A549 (cell line): ENCODE results near the gene DEUP1. TPM values are rescaled to one million over a fixed set of nuclear protein-coding genes. Genes with fewer than 3 reads are reported as not detected.
"Not testable (repeated sequence)": the region's sequence is repeated elsewhere in the genome, so short reads cannot be mapped to it uniquely, and the experiment has no call there.

ENCODE experiments used
- ATAC-seq, 2 experiments: fragments of 200-7000 bp in 1 of 2; fragments of >200 bp in 1 of 2; cut with Nextera tagmentation in 1 of 2; cut with Tn5 transposase in 1 of 2; 3 replicates each; pipeline versions ENCODE4 v1.8.0 to v1.9.1; 2018 to 2020; ENCODE audit warnings: mild to moderate bottlenecking in 1 of 2, moderate library complexity in 1 of 2
- CTCF ChIA-PET: fragments of 300-600 bp; sonication (Branson Sonifier 250); formaldehyde crosslinking; extraction: SDS; loops from one replicate; lab custom pipeline; 2021; ENCODE audit warnings: antibody characterized with exemption, inconsistent platforms; lab: Yijun Ruan, JAX
- POLR2A ChIA-PET: fragments of 350-600 bp; formaldehyde crosslinking; extraction: SDS; loops from one replicate; lab custom pipeline; 2021; ENCODE audit warnings: antibody characterized with exemption, inconsistent platforms; lab: Yijun Ruan, JAX
- DNase-seq, 2 experiments: peaks; one replicate each; pipeline versions ENCODE4 v3.0.0 to v3.0.0-alpha.2; 2011 to 2016; ENCODE audit warnings: low read depth in 1 of 2, low spot score in 1 of 2
- FAIRE-seq: peaks from 2 replicates; lab custom pipeline; 2011; peaks lifted over from hg19 to GRCh38; lab: Jason Lieb, UNC
- H3K27ac ChIP-seq, 2 experiments: fragments of >200 bp; sonication (Bioruptor Twin); formaldehyde crosslinking; 3 replicates each; pipeline ENCODE4 v1.5.1; 2016 to 2017
- H3K4me1 ChIP-seq: fragments of >200 bp; sonication (Bioruptor Twin); formaldehyde crosslinking; 3 replicates; pipeline ENCODE4 v1.6.1; 2016
- H3K4me2 ChIP-seq: fragments of >200 bp; sonication (Bioruptor Twin); formaldehyde crosslinking; 3 replicates; pipeline ENCODE4 v1.6.1; 2016
- H3K4me3 ChIP-seq: fragments of >200 bp; sonication (Bioruptor Twin); formaldehyde crosslinking; 3 replicates; pipeline ENCODE4 v1.5.1; 2016
- H3K9me3 ChIP-seq: fragments of >200 bp; sonication (Bioruptor Twin); formaldehyde crosslinking; 3 replicates; pipeline ENCODE4 v1.6.1; 2016
- BHLHE40 ChIP-seq: IDR thresholded peaks from 2 replicates; pipeline ENCODE4 v1.6.1; 2012; ENCODE audit warnings: low read depth, low read length, inconsistent platforms
- CBX2 ChIP-seq: fragments of 200-600 bp; sonication (generic); IDR thresholded peaks from 2 replicates; pipeline ENCODE4 v1.6.1; 2016; ENCODE audit warnings: low read depth, mild to moderate bottlenecking, borderline replicate concordance
- CEBPB ChIP-seq, 2 experiments: fragments of >200 bp in 1 of 2; sonication (Bioruptor Twin) in 1 of 2; formaldehyde crosslinking in 1 of 2; IDR thresholded peaks; 2 replicates each; pipeline ENCODE4 v1.6.1; 2012 to 2016
- CHD4 ChIP-seq: fragments of 200-600 bp; sonication (generic); IDR thresholded peaks from 2 replicates; pipeline ENCODE4 v1.6.1; 2016; ENCODE audit warnings: antibody characterized with exemption, mild to moderate bottlenecking, borderline replicate concordance
- ESRRA ChIP-seq: fragments of 150-350 bp; IDR thresholded peaks from 2 replicates; pipeline ENCODE4 v1.6.1; 2014; ENCODE audit warnings: mild to moderate bottlenecking, low read length, borderline replicate concordance
- FOSB ChIP-seq: fragments of 250-450 bp; sonication (Bioruptor Pico); IDR thresholded peaks from 2 replicates; pipeline ENCODE4 v1.5.0; 2020; ENCODE audit warnings: mild to moderate bottlenecking, moderate library complexity
- GATA3 ChIP-seq: IDR thresholded peaks from 2 replicates; pipeline ENCODE4 v1.6.1; 2012; ENCODE audit warnings: borderline replicate concordance
- HOXA7 ChIP-seq: fragments of 250-450 bp; sonication (Bioruptor Pico); IDR thresholded peaks from 2 replicates; pipeline ENCODE4 v1.5.0; 2020; ENCODE audit warnings: mild to moderate bottlenecking, moderate library complexity
- JUN ChIP-seq, 2 experiments: fragments of >200 bp; sonication (Bioruptor Twin); formaldehyde crosslinking; IDR thresholded peaks; 2 replicates in 1 of 2; 3 replicates in 1 of 2; pipeline ENCODE4 v1.6.1; 2016 to 2017
- JUNB ChIP-seq: fragments of >200 bp; sonication (Bioruptor Twin); formaldehyde crosslinking; IDR thresholded peaks from 2 replicates; pipeline ENCODE4 v1.6.1; 2016
- MAZ ChIP-seq: fragments of 150-350 bp; IDR thresholded peaks from 2 replicates; pipeline ENCODE4 v1.6.1; 2014; ENCODE audit warnings: antibody characterized with exemption, low read depth, low read length, borderline replicate concordance
- NPAS2 ChIP-seq: fragments of 250-450 bp; sonication (Bioruptor Pico); IDR thresholded peaks from 2 replicates; pipeline ENCODE4 v1.8.0; 2022; ENCODE audit warnings: mild to moderate bottlenecking, moderate library complexity, borderline replicate concordance
- NR3C1 ChIP-seq: fragments of >200 bp; sonication (Bioruptor Twin); formaldehyde crosslinking; IDR thresholded peaks from 3 replicates; pipeline ENCODE4 v1.6.1; 2017
- PHF8 ChIP-seq: fragments of 200-600 bp; sonication (generic); IDR thresholded peaks from 2 replicates; pipeline ENCODE4 v1.6.1; 2016; ENCODE audit warnings: low read depth, mild to moderate bottlenecking, antibody characterized with exemption, moderate library complexity, borderline replicate concordance
- POLR2A ChIP-seq: IDR thresholded peaks from 2 replicates; pipeline ENCODE4 v1.6.1; 2012; ENCODE audit warnings: mild to moderate bottlenecking, low read length
- RAD21 ChIP-seq, 2 experiments: fragments of >200 bp in 1 of 2; sonication (Bioruptor Twin) in 1 of 2; formaldehyde crosslinking in 1 of 2; IDR thresholded peaks in 1 of 2; conservative IDR thresholded peaks in 1 of 2; 2 replicates in 1 of 2; 3 replicates in 1 of 2; pipeline ENCODE4 v1.6.1; 2012 to 2018; ENCODE audit warnings: inconsistent platforms in 1 of 2
- RNF2 ChIP-seq: fragments of 200-600 bp; sonication (generic); IDR thresholded peaks from 2 replicates; pipeline ENCODE4 v1.6.1; 2016; ENCODE audit warnings: low read depth, mild to moderate bottlenecking, antibody characterized with exemption, moderate library complexity, borderline replicate concordance
- SMC3 ChIP-seq: fragments of >200 bp; sonication (Bioruptor Twin); formaldehyde crosslinking; IDR thresholded peaks from 3 replicates; pipeline ENCODE4 v1.6.1; 2018; ENCODE audit warnings: inconsistent platforms
- TFCP2L1 ChIP-seq: fragments of 250-450 bp; sonication (Bioruptor Pico); IDR thresholded peaks from 2 replicates; pipeline ENCODE4 v1.5.0; 2021; ENCODE audit warnings: mild to moderate bottlenecking
- WGBS: methylation state at CpG from one replicate; pipeline ENCODE4 v1.1.6; 2017; ENCODE audit errors: missing lambda C conversion rate; 5-methylcytosine and 5-hydroxymethylcytosine counted together
- polyA plus RNA-seq, 4 experiments: library from polyadenylated mRNA; depleted of rRNA in 3 of 4; stranded (reverse); fragments of >200 nt; fragmentation: RNase III in 1 of 4; extraction: RNeasy Plus Mini Kit Qiagen cat#74134 plus additional on column Dnase treatment in 1 of 4; gene quantifications; 2 replicates in 3 of 4; 3 replicates in 1 of 4; pipeline ENCODE4 v1.2.3, GENCODE V29; 2011 to 2017
- TF ChIP-seq, protein P1 (sequence below): IDR thresholded peaks from 2 replicates; pipeline ENCODE4 v1.6.1; 2012; ENCODE audit warnings: low read depth, borderline replicate concordance
- TF ChIP-seq, protein P2 (sequence below): fragments of >200 bp; sonication (Bioruptor Twin); formaldehyde crosslinking; IDR thresholded peaks from 2 replicates; pipeline ENCODE4 v1.6.1; 2016
- TF ChIP-seq, protein P3 (sequence below): fragments of >200 bp; sonication (Bioruptor Twin); formaldehyde crosslinking; IDR thresholded peaks from 3 replicates; pipeline ENCODE4 v1.6.1; 2016

Gene DEUP1
- polyA plus RNA-seq, 2 of the 4 experiments (the other 2 are of a cell fraction), result not detected

DNA sequence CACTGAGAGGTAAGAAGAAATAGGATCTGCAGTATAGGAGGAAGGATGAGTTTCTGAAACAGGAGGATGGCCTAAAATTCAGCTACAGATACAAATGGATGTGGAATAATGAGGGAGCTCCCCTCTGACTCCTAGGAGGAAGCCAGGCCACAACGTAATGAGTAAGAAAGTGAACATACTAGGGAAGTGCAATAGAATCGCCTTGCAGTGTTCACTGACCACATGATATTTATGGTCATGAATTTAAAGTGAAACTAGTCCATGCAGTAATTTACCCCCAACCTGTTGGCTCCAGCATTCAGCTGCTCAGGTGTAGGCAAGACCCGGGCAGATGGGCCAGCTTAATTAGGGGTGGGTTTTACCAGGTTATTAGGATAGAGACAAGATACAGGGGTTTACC lies 101.7 kb downstream of the DEUP1 start:
- FAIRE-seq (no peak), ATAC-seq (no peak), DNase-seq (no peak)
- no peak overlapping the region for H3K4me3 ChIP-seq
- ChIA-PET POLR2A (no interaction called here), CTCF (no interaction called here)
- H3K9me3 ChIP-seq, result no peaks in the 10 kb centered on the region
- H3K4me2 ChIP-seq, result no peak overlapping the region
- H3K27ac ChIP-seq, result no peak overlapping the region
- no peaks in the 10 kb centered on the region for H3K4me1 ChIP-seq
- TF ChIP-seq TFCP2L1 (CRISPR knock-in tag) (no peak), ESRRA (no peak), RAD21 (conservative IDR thresholded peaks at IDR 0.05 in 1 of 2, IDR thresholded peaks at IDR 0.05 in 1 of 2) (no peak), NPAS2 (CRISPR knock-in tag) (no peak), CHD4 (no peak), HOXA7 (CRISPR knock-in tag) (no peak), MAZ (no peak), CEBPB (IDR thresholded peaks at IDR 0.05) (no peak), RNF2 (no peak), JUN (IDR thresholded peaks at IDR 0.05) (no peak), GATA3 (no peak), FOSB (CRISPR knock-in tag) (no peak), POLR2A (no peak), BHLHE40 (no peak), CBX2 (no peak), NR3C1 (no peak)
- TF ChIP-seq, protein P1, sequence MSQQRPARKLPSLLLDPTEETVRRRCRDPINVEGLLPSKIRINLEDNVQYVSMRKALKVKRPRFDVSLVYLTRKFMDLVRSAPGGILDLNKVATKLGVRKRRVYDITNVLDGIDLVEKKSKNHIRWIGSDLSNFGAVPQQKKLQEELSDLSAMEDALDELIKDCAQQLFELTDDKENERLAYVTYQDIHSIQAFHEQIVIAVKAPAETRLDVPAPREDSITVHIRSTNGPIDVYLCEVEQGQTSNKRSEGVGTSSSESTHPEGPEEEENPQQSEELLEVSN, result no peak
- TF ChIP-seq, protein P2, sequence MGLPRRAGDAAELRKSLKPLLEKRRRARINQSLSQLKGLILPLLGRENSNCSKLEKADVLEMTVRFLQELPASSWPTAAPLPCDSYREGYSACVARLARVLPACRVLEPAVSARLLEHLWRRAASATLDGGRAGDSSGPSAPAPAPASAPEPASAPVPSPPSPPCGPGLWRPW, result no peak
- TF ChIP-seq, protein P3, sequence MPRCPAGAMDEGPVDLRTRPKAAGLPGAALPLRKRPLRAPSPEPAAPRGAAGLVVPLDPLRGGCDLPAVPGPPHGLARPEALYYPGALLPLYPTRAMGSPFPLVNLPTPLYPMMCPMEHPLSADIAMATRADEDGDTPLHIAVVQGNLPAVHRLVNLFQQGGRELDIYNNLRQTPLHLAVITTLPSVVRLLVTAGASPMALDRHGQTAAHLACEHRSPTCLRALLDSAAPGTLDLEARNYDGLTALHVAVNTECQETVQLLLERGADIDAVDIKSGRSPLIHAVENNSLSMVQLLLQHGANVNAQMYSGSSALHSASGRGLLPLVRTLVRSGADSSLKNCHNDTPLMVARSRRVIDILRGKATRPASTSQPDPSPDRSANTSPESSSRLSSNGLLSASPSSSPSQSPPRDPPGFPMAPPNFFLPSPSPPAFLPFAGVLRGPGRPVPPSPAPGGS, result no peak
- 3% methylated on average over 3 of the region's 3 CpGs for WGBS

DNA sequence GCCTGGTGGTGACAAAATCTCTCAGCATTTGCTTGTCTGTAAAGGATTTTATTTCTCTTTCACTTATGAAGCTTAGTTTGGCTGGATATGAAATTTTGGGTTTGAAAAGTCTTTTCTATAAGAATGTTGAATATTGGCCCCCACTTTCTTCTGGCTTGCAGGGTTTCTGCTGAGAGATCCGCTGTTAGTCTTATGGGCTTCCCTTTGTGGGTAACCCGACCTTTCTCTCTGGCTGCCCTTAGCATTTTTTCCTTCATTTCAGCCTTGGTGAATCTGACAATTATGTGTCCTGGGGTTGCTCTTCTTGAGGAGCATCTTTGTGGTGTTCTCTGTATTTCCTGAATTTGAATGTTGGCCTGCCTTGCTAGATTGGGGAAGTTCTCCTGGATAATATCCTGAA lies 112.7 kb downstream of the DEUP1 start:
- ATAC-seq, DNase-seq, CTCF ChIA-PET, H3K27ac ChIP-seq, POLR2A ChIA-PET, H3K4me2 ChIP-seq, H3K4me3 ChIP-seq, FAIRE-seq, H3K4me1 ChIP-seq, H3K9me3 ChIP-seq: not testable (repeated sequence)
- WGBS, result 14% methylated on average over 2 of the region's 2 CpGs

DNA sequence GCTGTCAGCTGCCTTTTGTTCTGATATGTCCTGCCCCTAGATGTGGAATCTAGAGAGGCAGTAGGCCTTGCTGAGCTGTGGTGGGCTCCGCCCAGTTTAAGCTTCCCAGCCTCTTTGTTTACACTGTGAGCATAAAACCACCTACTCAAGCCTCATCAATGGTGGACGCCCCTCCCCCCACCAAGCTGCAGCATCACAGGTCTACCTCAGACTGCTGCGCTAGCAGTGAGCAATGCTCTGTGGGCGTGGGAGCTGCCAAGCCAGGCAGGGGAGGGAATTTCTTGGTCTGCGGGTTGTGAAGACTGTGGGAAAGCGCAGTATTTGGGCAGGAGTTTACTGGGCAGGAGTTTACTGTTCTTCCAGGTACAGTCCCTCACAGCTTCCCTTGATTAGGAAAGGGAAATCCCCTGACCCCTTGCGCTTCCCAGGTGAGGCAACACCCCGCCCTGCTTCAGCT lies 114.1 kb downstream of the DEUP1 start:
- FAIRE-seq, result no peak
- CTCF ChIA-PET, result no interaction called here
- Histone ChIP-seq H3K4me1 (no peaks in the 10 kb centered on the region), H3K27ac (no peak overlapping the region), H3K4me3 (no peak overlapping the region), H3K4me2 (no peak overlapping the region), H3K9me3 (no peaks in the 10 kb centered on the region)
- ATAC-seq, result no peak
- POLR2A ChIA-PET, result no interaction called here
- DNase-seq, result no peak
- WGBS, result 58% methylated on average over 2 of the region's 8 CpGs
- TF ChIP-seq BHLHE40 (no peak), JUNB (no peak), SMC3 (no peak), CEBPB (IDR thresholded peaks at IDR 0.05) (no peak), RNF2 (no peak), PHF8 (no peak), GATA3 (no peak)
